ENCODE measurements around the gene SENP3.

Gene SENP3

DNA sequence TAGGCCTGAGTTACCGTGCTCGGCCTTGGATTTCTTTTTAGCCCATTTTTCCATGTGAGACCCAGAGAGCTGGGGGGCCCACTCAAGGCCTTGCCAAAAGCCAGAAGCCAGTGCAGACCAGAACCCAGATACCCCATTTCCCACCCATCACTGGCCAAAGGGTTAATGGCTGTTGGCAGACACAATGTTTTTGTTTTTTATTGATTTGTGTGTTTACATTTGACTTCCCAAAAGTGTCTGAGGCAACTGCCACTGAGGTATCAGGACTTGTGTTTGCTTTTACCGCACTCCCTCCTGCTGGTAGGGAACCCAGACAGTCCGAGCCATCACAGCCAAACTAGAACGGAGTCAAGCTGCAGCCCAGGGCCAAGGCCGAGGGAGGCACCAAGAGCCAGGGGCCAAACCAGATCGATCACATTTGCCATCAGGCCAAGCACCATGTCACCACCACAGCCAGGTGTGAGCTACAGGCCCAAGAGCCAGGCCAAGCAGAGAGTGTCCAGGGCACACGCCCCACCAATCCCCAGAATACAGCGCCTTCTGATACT lies 20.6 kb upstream of the SENP3 start:
- TF ChIP-seq, protein P1, sequence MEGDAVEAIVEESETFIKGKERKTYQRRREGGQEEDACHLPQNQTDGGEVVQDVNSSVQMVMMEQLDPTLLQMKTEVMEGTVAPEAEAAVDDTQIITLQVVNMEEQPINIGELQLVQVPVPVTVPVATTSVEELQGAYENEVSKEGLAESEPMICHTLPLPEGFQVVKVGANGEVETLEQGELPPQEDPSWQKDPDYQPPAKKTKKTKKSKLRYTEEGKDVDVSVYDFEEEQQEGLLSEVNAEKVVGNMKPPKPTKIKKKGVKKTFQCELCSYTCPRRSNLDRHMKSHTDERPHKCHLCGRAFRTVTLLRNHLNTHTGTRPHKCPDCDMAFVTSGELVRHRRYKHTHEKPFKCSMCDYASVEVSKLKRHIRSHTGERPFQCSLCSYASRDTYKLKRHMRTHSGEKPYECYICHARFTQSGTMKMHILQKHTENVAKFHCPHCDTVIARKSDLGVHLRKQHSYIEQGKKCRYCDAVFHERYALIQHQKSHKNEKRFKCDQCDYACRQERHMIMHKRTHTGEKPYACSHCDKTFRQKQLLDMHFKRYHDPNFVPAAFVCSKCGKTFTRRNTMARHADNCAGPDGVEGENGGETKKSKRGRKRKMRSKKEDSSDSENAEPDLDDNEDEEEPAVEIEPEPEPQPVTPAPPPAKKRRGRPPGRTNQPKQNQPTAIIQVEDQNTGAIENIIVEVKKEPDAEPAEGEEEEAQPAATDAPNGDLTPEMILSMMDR (IDR thresholded peaks at IDR 0.05; ENCODE audit: low read depth, low read length), result no peak
- H3K36me3 ChIP-seq, result no peaks in the 10 kb centered on the region
- no peak for DNase-seq

DNA sequence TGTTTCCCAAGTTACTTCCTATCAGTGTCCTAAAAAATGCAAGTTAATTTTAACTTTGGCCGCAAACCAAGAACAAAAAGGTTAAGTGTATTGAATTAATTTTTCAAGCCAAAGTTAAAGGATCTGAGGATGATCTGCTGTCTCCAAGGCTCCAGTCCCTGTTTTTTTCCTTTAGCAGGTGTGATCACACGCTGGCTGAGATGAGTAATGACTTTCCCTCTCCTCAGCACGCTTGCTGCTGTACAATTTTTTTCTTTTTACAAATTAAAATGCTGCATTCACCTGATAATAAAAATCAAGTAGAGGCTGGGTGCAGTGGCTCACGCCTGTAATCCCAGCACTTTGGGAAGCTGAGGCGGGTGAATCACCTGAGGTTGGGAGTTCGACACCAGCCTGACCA lies 16.8 kb upstream of the SENP3 start:
- H3K27ac ChIP-seq, result no peak overlapping the region
- H3K9me3 ChIP-seq (ENCODE audit: severe bottlenecking), result no peaks in the 10 kb centered on the region
- H3K4me3 ChIP-seq (ENCODE audit: low read depth, low read length), result no peak overlapping the region
- TF ChIP-seq, protein P1 (IDR thresholded peaks at IDR 0.05; ENCODE audit: low read depth, low read length), result no peak
- no peaks in the 10 kb centered on the region for H3K27me3 ChIP-seq (ENCODE audit: insufficient read depth, low read depth, severe bottlenecking)
- no peaks in the 10 kb centered on the region for H3K36me3 ChIP-seq
- no peak for DNase-seq

More for the DNA sequence above, 20.6 kb upstream of the SENP3 start:
- Histone ChIP-seq H3K27ac (no peak overlapping the region), H3K27me3 (ENCODE audit: insufficient read depth, low read depth, severe bottlenecking) (no peaks in the 10 kb centered on the region), H3K9me3 (ENCODE audit: severe bottlenecking) (no peaks in the 10 kb centered on the region), H3K4me3 (ENCODE audit: low read depth, low read length) (no peak overlapping the region)

GRCh38 chr17:7548585-7549400 lies 12.9 kb upstream of the SENP3 start, which contains the start of gene TNFSF12:
Gene TNFSF12 (plus strand): TSS chr17:7549058. CDS start chr17:7549154, 96 bp downstream.
- no peaks in the 10 kb centered on the region for H3K9me3 ChIP-seq (ENCODE audit: severe bottlenecking)
- H3K27me3 ChIP-seq (ENCODE audit: insufficient read depth, low read depth, severe bottlenecking), result no peaks in the 10 kb centered on the region
- TF ChIP-seq, protein P1 (IDR thresholded peaks at IDR 0.05; ENCODE audit: low read depth, low read length), result peak; percentile 11; the same call in 1 of the 2 replicates
- peak within 1 kb of the TSS; percentile 60 for H3K4me3 ChIP-seq (ENCODE audit: low read depth, low read length)
- H3K36me3 ChIP-seq, result no peaks in the 10 kb centered on the region
- no peak within 1 kb of the TSS for H3K27ac ChIP-seq
- peak; percentile 51 for DNase-seq

DNA sequence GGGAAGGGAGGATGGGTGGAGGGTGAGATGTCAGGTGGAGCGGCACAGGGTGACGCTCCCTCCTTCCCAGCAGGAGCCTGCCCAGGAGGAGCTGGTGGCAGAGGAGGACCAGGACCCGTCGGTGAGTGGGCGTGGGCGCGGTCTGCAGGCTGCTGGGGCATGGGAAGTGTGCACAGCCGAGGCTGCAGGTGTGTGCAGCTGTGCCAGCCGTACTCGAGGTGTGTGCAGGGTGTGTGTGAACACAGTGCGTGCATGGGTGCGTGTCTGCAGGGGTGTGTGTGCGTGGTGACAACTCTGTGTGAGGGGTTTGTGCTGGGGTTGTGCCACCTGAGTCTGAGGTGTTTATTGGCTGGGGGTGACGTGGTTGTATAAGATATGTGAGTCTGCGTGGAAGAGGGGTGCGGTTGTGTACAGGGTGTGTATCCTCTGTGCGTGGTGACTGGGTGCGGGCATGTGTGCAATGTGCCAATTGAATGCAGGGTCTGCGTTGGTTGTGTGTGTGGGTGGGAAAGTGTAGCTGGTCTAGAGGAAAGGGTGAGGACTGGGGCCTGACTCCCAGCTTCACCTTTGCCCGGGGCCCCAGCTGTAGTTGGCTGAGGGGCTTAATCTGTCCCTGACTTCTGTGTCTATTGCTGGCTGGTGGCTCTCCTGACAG lies 12.2 kb upstream of the SENP3 start:
- no peak overlapping the region for H3K4me3 ChIP-seq (ENCODE audit: low read depth, low read length)
- no peaks in the 10 kb centered on the region for H3K9me3 ChIP-seq (ENCODE audit: severe bottlenecking)

DNA sequence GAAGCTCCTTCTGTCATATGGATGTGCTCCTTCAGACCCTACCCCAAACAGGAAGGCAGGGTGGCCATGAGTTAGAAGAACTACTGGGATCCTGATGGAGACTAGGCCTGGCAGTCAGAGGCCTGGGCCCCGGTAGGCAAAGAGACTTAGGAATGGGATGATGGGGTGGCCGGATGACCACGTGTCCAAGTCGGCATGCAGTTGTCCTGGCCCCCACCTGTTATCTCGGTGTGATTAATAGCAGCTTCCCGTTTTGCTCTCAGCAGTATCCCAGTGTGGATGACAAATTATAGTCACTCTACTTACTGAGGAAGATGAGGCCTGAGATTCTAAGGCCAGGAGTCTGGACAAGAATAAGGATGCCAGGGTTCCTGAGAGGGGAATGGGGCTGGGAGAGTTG lies 11.4 kb upstream of the SENP3 start:
- H3K27ac ChIP-seq, result no peak overlapping the region
- H3K36me3 ChIP-seq, result no peaks in the 10 kb centered on the region
- no peaks in the 10 kb centered on the region for H3K27me3 ChIP-seq (ENCODE audit: insufficient read depth, low read depth, severe bottlenecking)
- no peak overlapping the region for H3K4me3 ChIP-seq (ENCODE audit: low read depth, low read length)
- no peak for DNase-seq
- TF ChIP-seq, protein P1 (IDR thresholded peaks at IDR 0.05; ENCODE audit: low read depth, low read length), result no peak
- no peaks in the 10 kb centered on the region for H3K9me3 ChIP-seq (ENCODE audit: severe bottlenecking)

More for the DNA sequence above, 12.2 kb upstream of the SENP3 start:
- no peak for DNase-seq
- TF ChIP-seq, protein P1 (IDR thresholded peaks at IDR 0.05; ENCODE audit: low read depth, low read length), result no peak
- Histone ChIP-seq H3K27ac (no peak overlapping the region), H3K36me3 (no peaks in the 10 kb centered on the region), H3K27me3 (ENCODE audit: insufficient read depth, low read depth, severe bottlenecking) (no peaks in the 10 kb centered on the region)

Measured in WERI-Rb-1 (cell line).